ENCODE data around the gene CCDC182.

The CCDC182 gene

DNA sequence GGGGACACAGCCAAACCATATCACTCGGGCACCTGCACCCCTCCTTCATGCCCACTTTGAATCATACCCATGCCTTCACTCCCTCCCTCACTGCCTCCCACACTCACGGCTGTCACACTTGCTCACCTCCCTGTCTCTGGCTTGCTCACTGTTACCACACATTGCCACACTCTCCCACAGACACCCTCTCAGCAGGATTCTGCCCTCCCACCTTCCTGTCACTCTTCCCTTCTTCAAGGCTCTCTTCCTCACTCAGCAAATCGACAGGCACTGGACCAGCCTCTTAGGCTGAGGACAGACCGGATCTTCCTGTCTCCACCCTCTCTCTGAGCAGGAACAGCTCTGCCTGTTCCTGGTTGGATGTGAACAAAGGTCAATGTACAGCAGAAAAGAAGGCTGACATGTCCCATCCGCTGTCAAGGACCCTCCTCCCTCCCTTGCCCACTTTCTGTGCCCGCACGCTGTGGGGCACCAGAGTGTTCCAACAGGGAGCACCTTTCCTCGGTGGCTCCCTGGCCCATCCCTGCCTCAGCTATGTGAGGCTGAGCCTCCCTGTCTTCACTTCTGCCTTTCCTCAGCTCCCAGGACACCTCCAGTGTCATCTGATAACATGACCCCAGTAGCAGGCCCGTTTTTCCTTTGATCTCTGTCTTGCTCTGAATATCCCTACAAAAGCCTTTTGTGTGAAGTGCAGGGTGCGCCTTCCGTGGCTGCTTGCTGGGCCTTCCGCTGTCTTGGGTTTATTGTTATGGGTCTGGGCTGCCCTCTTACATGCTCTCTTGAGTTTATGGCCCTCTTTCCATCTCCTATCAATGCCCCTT, 47.0 kb downstream of the CCDC182 start:
- DNase-seq (ENCODE audit: low read depth in 2 of 2), result no peak

DNA sequence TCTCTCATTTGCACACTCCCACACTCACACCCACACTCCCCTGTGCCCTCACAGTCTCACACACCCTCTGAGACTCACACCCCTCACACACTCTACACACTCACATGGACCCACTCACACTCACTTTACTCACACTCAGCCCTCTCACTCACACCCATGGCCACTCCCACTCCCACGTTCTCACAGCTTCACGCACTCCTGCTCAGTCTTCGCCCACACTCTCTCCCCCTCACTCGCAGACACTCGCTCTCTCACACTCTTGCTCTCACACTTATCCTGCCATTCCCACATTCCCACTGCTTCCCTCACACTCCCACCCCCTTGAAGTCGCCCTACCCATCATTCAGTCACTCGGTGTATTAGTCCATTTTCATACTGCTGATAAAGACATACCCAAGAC, 47.9 kb downstream of the CCDC182 start:
- DNase-seq (ENCODE audit: low read depth in 2 of 2), result no peak

- no peak for DNase-seq (ENCODE audit: low read depth in 2 of 2)
Measured at GRCh38 chr17:57696050-57696449, 49.0 kb downstream of the CCDC182 start.

Measured in stimulated activated CD8-positive, alpha-beta memory T cell treated with anti-CD3 and anti-CD28 coated beads, Interleukin-7, amount 100 ng/mL, for 1 hour (primary cell).